HEK293 (cell line): ENCODE data around the gene ARFIP2.

Experiments
- CTCF ChIA-PET: fragments of 350-600 bp; formaldehyde crosslinking; extraction: SDS; loops from one replicate; lab custom pipeline; 2021; ENCODE audit warnings: antibody characterized with exemption; lab: Yijun Ruan, JAX
- POLR2A ChIA-PET: fragments of 300-600 bp; formaldehyde crosslinking; extraction: SDS; loops from one replicate; lab custom pipeline; 2020; ENCODE audit warnings: antibody characterized with exemption, inconsistent platforms; lab: Yijun Ruan, JAX
- H3K27ac ChIP-seq: fragments of 200-500 bp; sonication (Bioruptor generic); 2 replicates; pipeline ENCODE4 v1.5.1; 2014; ENCODE audit warnings: low read depth, low read length, control low read depth, inconsistent platforms; ENCODE audit errors: extremely low read depth
- H3K36me3 ChIP-seq, 2 experiments: fragments of 200-500 bp in 1 of 2; sonication (Bioruptor generic) in 1 of 2; 1 replicate in 1 of 2; 2 replicates in 1 of 2; pipeline ENCODE4 v1.5.1; 2014 to 2017; ENCODE audit warnings: inconsistent platforms in 2 of 2, low read length in 2 of 2; ENCODE audit not compliant: control insufficient read depth in 2 of 2, insufficient read depth in 1 of 2
- H3K4me1 ChIP-seq: fragments of 200-500 bp; sonication (Bioruptor generic); 2 replicates; pipeline ENCODE4 v1.5.1; 2014; ENCODE audit warnings: mild to moderate bottlenecking, low read length, inconsistent platforms; ENCODE audit not compliant: control insufficient read depth, insufficient read depth
- H3K4me3 ChIP-seq: 2 replicates; pipeline ENCODE4 v1.5.1; 2011; ENCODE audit warnings: low read depth, mild to moderate bottlenecking, control low read depth, low read length, moderate library complexity
- H3K9me3 ChIP-seq: fragments of 200-500 bp; sonication (Bioruptor generic); 2 replicates; pipeline ENCODE4 v1.5.1; 2014; ENCODE audit warnings: low read depth, low read length, inconsistent platforms; ENCODE audit not compliant: control insufficient read depth, insufficient read depth
- ATF2 ChIP-seq: fragments of 450-650 bp; formaldehyde crosslinking; IDR thresholded peaks from 2 replicates; pipeline ENCODE4 v1.5.1; 2016; ENCODE audit warnings: missing biosample characterization, missing genetic modification characterization, low read depth
- BCL11A ChIP-seq: fragments of 450-650 bp; formaldehyde crosslinking; IDR thresholded peaks from 2 replicates; pipeline ENCODE4 v1.5.1; 2016; ENCODE audit warnings: low read depth, missing biosample characterization, missing genetic modification characterization
- BCL11B ChIP-seq: fragments of 450-650 bp; formaldehyde crosslinking; IDR thresholded peaks from 2 replicates; pipeline ENCODE4 v1.5.1; 2016; ENCODE audit warnings: low read depth, missing biosample characterization, missing genetic modification characterization
- GLIS1 ChIP-seq: fragments of 450-650 bp; formaldehyde crosslinking; IDR thresholded peaks from 2 replicates; pipeline ENCODE4 v1.5.1; 2016; ENCODE audit warnings: missing biosample characterization, missing genetic modification characterization
- GLIS2 ChIP-seq: fragments of 450-650 bp; formaldehyde crosslinking; IDR thresholded peaks from 2 replicates; pipeline ENCODE4 v1.5.1; 2016; ENCODE audit warnings: missing biosample characterization, missing genetic modification characterization
- KLF9 ChIP-seq: fragments of 450-650 bp; formaldehyde crosslinking; IDR thresholded peaks from 2 replicates; pipeline ENCODE4 v1.5.1; 2016; ENCODE audit warnings: missing biosample characterization, missing genetic modification characterization, low read depth
- PATZ1 ChIP-seq: fragments of 450-650 bp; formaldehyde crosslinking; IDR thresholded peaks from 2 replicates; pipeline ENCODE4 v1.5.1; 2016; ENCODE audit warnings: missing biosample characterization, missing genetic modification characterization
- PRDM10 ChIP-seq: fragments of 450-650 bp; formaldehyde crosslinking; IDR thresholded peaks from 2 replicates; pipeline ENCODE4 v1.5.1; 2016; ENCODE audit warnings: missing biosample characterization, missing genetic modification characterization
- SP2 ChIP-seq: fragments of 450-650 bp; formaldehyde crosslinking; IDR thresholded peaks from 2 replicates; pipeline ENCODE4 v1.5.1; 2016; ENCODE audit warnings: missing biosample characterization, missing genetic modification characterization
- SP3 ChIP-seq: fragments of 450-650 bp; formaldehyde crosslinking; IDR thresholded peaks from 2 replicates; pipeline ENCODE4 v1.5.1; 2016; ENCODE audit warnings: missing biosample characterization, missing genetic modification characterization
- WT1 ChIP-seq: fragments of 450-650 bp; formaldehyde crosslinking; IDR thresholded peaks from 2 replicates; pipeline ENCODE4 v1.5.1; 2016; ENCODE audit warnings: missing biosample characterization, missing genetic modification characterization
- YY2 ChIP-seq: fragments of 450-650 bp; formaldehyde crosslinking; IDR thresholded peaks from 2 replicates; pipeline ENCODE4 v1.5.1; 2016; ENCODE audit warnings: missing biosample characterization, missing genetic modification characterization
- ZBTB17 ChIP-seq: fragments of 450-650 bp; formaldehyde crosslinking; IDR thresholded peaks from 2 replicates; pipeline ENCODE4 v1.5.1; 2016; ENCODE audit warnings: missing biosample characterization, missing genetic modification characterization
- ZNF10 ChIP-seq: fragments of 450-650 bp; formaldehyde crosslinking; IDR thresholded peaks from 2 replicates; pipeline ENCODE4 v1.5.1; 2017; ENCODE audit warnings: missing biosample characterization, missing genetic modification characterization
- ZNF211 ChIP-seq: fragments of 450-650 bp; formaldehyde crosslinking; IDR thresholded peaks from 2 replicates; pipeline ENCODE4 v1.5.1; 2016; ENCODE audit warnings: low read depth, missing biosample characterization, missing genetic modification characterization
- ZNF239 ChIP-seq: fragments of 450-650 bp; formaldehyde crosslinking; IDR thresholded peaks from 2 replicates; pipeline ENCODE4 v1.5.1; 2016; ENCODE audit warnings: missing biosample characterization, missing genetic modification characterization
- ZNF24 ChIP-seq: fragments of 450-650 bp; formaldehyde crosslinking; IDR thresholded peaks from 2 replicates; pipeline ENCODE4 v1.5.1; 2016; ENCODE audit warnings: missing biosample characterization, missing genetic modification characterization
- ZNF324 ChIP-seq: fragments of 450-650 bp; formaldehyde crosslinking; IDR thresholded peaks from 2 replicates; pipeline ENCODE4 v1.5.1; 2016; ENCODE audit warnings: missing biosample characterization, missing genetic modification characterization
- ZNF555 ChIP-seq: fragments of 450-650 bp; formaldehyde crosslinking; conservative IDR thresholded peaks from 2 replicates; pipeline ENCODE4 v1.5.1; 2017; ENCODE audit warnings: missing biosample characterization, mild to moderate bottlenecking, missing genetic modification characterization, inconsistent platforms
- ZNF571 ChIP-seq: fragments of 450-650 bp; formaldehyde crosslinking; IDR thresholded peaks from 2 replicates; pipeline ENCODE4 v1.5.0; 2017; ENCODE audit warnings: missing biosample characterization, missing genetic modification characterization
- ZNF629 ChIP-seq: fragments of 450-650 bp; formaldehyde crosslinking; IDR thresholded peaks from 2 replicates; pipeline ENCODE4 v1.5.1; 2017; ENCODE audit warnings: missing biosample characterization, missing genetic modification characterization
- ZSCAN23 ChIP-seq: fragments of 450-650 bp; formaldehyde crosslinking; IDR thresholded peaks from 2 replicates; pipeline ENCODE4 v1.5.1; 2016; ENCODE audit warnings: missing biosample characterization, missing genetic modification characterization
- ZXDB ChIP-seq: fragments of 450-650 bp; formaldehyde crosslinking; IDR thresholded peaks from 2 replicates; pipeline ENCODE4 v1.5.1; 2016; ENCODE audit warnings: missing biosample characterization, missing genetic modification characterization
- TF ChIP-seq, protein P1 (sequence below): fragments of 450-650 bp; formaldehyde crosslinking; conservative IDR thresholded peaks from 2 replicates; pipeline ENCODE4 v1.5.1; 2016; ENCODE audit warnings: low read depth, missing biosample characterization, missing genetic modification characterization
- TF ChIP-seq, protein P2 (sequence below): fragments of 450-650 bp; formaldehyde crosslinking; IDR thresholded peaks from 2 replicates; pipeline ENCODE4; 2016; ENCODE audit warnings: missing biosample characterization, missing genetic modification characterization

Gene ARFIP2

GRCh38 chr11:6468712-6469495 lies 12.2 kb downstream of the ARFIP2 start:
- ChIA-PET CTCF (interaction anchor here (0.6 to 2.4 kb wide), 8 partner anchors 19 to 90 kb away, joined by 3 to 12 read pairs (median 4); no protein-coding TSS in a partner anchor), POLR2A (interaction anchor here (0.8 to 1.7 kb wide), 6 partner anchors 13 to 234 kb away, joined by 3 to 40 read pairs (median 8); partner anchors contain the start of genes APBB1, ARFIP2, FHIP1B and SMPD1)
- peaks cover 0 to 19% of the 10 kb centered on the region in 2 experiments; a peak in 1 of 3 replicates for H3K36me3 ChIP-seq
- TF ChIP-seq GLIS2 (tag by site-specific recombination) (peak; percentile 66), ZNF211 (tag by site-specific recombination) (no peak), ZSCAN23 (tag by site-specific recombination) (no peak), WT1 (no peak), ZNF629 (tag by site-specific recombination) (no peak), GLIS1 (tag by site-specific recombination) (peak; percentile 59), PATZ1 (peak; percentile 39; the same call in 1 of the 2 replicates), ATF2 (tag by site-specific recombination) (no peak), ZNF24 (tag by site-specific recombination) (peak; percentile 81), ZNF239 (no peak), SP2 (tag by site-specific recombination) (peak; percentile 79), ZNF555 (tag by site-specific recombination) (no peak), SP3 (tag by site-specific recombination) (peak; percentile 81), ZBTB17 (tag by site-specific recombination) (peak; percentile 29), BCL11B (no peak), ZXDB (peak; percentile 94), YY2 (tag by site-specific recombination) (no peak), ZNF324 (tag by site-specific recombination) (no peak), ZNF10 (peak; percentile 51; the same call in 1 of the 2 replicates), KLF9 (tag by site-specific recombination) (peak; percentile 58; the same call in 1 of the 2 replicates), BCL11A (tag by site-specific recombination) (no peak), PRDM10 (peak; percentile 27; the same call in 1 of the 2 replicates), ZNF571 (no peak)
- TF ChIP-seq, protein P1, sequence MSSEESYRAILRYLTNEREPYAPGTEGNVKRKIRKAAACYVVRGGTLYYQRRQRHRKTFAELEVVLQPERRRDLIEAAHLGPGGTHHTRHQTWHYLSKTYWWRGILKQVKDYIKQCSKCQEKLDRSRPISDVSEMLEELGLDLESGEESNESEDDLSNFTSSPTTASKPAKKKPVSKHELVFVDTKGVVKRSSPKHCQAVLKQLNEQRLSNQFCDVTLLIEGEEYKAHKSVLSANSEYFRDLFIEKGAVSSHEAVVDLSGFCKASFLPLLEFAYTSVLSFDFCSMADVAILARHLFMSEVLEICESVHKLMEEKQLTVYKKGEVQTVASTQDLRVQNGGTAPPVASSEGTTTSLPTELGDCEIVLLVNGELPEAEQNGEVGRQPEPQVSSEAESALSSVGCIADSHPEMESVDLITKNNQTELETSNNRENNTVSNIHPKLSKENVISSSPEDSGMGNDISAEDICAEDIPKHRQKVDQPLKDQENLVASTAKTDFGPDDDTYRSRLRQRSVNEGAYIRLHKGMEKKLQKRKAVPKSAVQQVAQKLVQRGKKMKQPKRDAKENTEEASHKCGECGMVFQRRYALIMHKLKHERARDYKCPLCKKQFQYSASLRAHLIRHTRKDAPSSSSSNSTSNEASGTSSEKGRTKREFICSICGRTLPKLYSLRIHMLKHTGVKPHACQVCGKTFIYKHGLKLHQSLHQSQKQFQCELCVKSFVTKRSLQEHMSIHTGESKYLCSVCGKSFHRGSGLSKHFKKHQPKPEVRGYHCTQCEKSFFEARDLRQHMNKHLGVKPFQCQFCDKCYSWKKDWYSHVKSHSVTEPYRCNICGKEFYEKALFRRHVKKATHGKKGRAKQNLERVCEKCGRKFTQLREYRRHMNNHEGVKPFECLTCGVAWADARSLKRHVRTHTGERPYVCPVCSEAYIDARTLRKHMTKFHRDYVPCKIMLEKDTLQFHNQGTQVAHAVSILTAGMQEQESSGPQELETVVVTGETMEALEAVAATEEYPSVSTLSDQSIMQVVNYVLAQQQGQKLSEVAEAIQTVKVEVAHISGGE, result peak; percentile 42; the same call in 1 of the 2 replicates
- TF ChIP-seq, protein P2, sequence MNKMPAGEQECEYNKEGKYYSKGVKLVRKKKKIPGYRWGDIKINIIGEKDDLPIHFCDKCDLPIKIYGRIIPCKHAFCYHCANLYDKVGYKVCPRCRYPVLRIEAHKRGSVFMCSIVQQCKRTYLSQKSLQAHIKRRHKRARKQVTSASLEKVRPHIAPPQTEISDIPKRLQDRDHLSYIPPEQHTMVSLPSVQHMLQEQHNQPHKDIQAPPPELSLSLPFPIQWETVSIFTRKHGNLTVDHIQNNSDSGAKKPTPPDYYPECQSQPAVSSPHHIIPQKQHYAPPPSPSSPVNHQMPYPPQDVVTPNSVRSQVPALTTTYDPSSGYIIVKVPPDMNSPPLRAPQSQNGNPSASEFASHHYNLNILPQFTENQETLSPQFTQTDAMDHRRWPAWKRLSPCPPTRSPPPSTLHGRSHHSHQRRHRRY (tag by site-specific recombination), result no peak

More at GRCh38 chr11:6468712-6469495, 12.2 kb downstream of the ARFIP2 start:
- H3K4me3 ChIP-seq, result no peak overlapping the region
- no peaks in the 10 kb centered on the region for H3K4me1 ChIP-seq
- H3K27ac ChIP-seq, result no peak overlapping the region
- H3K9me3 ChIP-seq, result no peaks in the 10 kb centered on the region
